ENCODE measurements around the gene PIGU.
A peak's percentile ranks its signal among the peaks of the same experiment; 100 is the strongest.
"Not testable (repeated sequence)": the region's sequence is repeated elsewhere in the genome, so short reads cannot be mapped to it uniquely, and the experiment has no call there.

Gene PIGU

DNA sequence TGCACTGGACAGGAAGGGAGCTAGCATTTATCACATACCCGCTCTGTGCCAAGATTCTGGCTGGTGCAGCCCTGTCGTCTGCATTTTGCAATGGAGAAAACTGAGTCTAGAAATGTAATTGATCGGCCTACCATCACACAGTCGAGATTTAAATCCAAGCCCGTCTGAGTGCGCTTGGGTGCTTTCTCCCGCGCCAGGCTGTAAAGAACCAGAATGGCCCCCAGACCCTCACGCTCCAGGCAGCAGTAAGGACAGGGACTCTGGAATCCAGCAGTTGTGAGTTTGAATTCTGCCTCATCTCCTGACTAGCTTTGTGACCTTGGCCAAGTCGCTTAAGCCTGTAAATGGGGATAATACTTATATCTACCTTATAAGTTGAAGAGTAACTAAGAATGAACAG lies 149.9 kb downstream of the PIGU start:
- DNase-seq, result no peak

DNA sequence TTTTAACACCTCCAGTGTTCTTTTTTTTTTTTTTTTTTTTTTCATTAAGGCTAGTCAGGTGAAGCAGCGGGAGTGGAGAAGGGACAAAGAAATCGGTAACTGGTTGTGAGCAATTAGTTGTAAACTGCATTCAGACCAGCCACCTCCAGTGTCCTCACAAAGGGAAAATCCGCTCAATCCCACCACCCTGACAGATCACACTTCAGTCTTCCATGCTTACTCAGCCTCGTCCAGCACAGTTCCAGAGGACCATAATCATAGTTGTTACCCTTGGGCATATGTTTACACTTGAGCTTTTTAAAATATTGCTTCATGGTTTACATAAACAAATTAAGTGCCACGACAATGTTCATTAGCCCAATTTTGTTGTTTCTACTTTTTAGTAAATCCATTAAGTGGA lies 150.4 kb downstream of the PIGU start:
- DNase-seq, result no peak

DNA sequence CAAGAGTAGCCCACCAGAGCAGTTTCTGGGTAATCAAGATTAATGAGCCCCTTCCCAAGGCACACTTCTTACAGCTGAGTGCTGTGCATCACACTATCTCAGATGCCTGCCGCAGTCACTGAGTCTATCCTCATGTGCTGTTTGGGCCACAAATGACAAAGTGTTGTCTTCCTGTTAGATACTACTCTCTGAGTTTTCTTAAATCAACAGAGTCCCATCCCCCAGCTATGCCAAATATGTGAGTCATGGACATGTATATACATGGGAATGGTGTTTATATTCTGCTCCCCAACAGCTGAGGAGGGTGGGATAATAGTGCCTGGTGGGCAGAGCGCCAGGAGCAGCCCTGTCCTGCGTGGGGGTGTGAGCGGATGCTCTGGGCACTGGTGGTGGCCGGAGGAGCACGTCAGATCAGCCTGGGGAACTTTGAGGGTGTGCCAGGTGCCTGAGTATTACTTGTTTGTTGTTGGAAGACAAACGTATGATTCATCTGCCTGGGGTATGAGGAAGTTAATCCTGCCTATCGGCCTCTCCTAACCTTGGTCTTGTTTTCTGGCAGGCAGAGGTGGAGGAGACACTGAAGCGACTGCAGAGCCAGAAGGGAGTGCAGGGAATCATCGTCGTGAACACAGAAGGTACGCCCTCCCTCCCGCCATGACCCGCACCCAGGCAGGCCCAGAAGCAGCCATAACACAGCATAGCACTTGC lies 151.0 kb downstream of the PIGU start:
- no peak for DNase-seq

GRCh38 chr20:34525342-34525708 lies 151.6 kb downstream of the PIGU start:
- DNase-seq, result no peak

DNA sequence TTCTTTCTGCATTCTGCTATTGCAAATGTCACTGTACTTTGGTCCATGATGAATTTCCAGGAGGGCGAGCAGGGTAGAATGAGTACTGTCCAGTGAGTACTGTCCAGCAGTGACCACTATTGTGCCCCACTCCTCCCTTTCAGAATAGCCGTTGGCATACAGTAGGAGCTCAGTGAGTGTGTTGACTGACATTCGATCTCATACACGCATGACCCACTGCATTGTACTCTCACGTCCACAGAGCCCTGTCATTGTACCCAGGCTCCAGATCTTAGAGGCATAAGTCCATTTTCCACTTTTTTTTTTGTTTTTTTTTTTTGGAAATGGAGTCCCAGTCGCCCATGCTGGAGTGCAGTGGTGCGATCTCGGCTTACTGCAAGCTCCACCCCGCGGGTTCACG lies 152.5 kb downstream of the PIGU start:
- DNase-seq, result no peak

DNA sequence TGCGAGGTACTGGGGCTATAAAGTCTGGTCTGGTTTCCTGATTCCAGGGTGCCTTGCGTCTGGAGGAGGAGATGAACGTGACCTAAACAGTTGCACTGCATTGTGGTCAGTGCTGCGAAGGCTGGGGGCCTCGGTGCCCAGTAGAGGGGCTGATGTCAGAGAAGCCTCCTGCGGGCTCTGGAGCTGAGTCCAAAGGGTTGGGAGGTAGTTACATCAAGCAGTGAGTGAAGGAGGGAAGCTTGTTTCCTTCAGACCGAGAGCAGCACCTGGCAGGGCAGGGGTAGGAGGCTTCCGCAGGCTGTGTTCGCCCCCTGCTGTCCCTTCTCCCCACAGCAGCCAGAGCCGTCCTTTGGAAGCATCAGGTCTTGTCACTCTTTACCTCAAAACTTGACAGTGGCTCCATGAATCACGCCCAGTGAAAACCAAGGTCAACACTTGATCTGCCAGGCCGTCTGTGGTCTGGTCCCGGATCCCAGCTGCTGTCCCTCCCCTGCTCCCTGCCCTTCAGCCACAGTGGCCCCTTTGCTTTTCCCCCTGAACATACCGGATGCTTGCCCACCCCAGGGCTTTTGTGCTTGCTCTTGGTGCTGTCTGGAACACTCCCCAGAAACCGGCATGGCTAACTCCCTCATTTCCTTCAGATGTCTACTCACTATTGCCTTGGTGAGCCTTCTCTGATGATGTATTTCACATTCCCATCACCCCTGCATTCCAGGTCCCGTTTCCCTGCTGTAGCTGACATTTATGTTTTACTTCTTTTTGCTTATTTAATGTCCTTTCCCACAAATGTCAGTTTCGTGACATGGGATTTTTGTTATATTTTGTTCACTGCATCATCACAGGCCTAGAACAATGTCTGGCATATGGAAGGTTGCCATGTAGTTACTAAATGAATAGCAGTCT lies 153.7 kb downstream of the PIGU start:
- DNase-seq, result no peak

DNA sequence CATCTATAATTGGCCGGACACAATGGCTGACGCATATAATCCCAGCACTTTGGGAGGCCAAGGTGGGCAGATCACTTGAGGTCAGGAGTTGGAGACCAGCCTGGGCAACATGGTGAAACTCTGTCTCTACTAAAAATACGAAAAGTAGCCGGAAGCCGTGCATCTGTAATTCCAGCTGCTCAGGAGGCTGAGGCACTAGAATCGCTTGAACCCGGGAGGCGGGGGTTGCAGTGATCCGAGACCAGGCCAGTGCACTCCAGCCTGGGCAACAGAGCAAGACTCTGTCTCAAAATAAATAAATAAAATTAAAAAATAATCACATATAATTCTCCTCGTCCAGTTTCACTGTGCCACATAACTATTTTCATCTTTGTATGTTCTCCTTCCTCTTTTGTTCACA lies 157.1 kb downstream of the PIGU start:
- DNase-seq, result not testable (repeated sequence)

DNA sequence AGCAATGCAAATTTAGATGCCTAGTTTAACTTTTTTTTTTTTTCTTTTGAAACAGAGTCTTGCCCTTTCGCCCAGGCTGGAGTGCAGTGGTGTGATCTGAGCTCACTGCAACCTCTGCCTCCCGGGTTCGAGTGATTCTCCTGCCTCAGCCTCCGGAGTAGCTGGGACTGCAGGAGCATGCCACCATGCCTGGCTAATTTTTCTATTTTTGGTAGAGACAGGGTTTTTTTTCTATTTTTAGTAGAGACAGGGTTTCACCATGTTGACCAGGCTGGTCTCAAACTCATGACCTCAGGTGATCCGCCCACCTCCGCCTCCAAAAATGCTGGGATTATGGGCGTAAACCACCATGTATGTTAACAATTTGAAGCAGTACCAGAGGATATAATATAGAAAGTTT lies 158.0 kb downstream of the PIGU start:
- DNase-seq, result not testable (repeated sequence)

DNA sequence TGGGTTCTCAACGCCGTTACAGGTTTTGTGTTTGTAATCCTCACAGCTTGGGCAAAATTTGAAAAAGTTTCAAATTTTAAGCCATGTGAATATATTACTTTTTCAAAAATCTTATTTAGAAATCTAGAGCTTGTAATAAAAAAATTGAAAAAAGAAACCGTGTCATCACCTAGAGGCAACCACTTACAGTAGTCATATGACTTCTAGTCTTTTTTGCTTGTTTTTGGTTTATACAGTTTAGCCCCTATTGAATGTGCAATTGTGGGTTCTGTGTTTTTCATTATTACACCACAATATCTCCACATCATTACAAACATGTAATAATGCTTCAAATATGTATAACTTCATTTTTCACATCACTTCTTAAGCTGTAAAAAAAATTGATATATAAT lies 159.8 kb downstream of the PIGU start:
- no peak for DNase-seq

DNA sequence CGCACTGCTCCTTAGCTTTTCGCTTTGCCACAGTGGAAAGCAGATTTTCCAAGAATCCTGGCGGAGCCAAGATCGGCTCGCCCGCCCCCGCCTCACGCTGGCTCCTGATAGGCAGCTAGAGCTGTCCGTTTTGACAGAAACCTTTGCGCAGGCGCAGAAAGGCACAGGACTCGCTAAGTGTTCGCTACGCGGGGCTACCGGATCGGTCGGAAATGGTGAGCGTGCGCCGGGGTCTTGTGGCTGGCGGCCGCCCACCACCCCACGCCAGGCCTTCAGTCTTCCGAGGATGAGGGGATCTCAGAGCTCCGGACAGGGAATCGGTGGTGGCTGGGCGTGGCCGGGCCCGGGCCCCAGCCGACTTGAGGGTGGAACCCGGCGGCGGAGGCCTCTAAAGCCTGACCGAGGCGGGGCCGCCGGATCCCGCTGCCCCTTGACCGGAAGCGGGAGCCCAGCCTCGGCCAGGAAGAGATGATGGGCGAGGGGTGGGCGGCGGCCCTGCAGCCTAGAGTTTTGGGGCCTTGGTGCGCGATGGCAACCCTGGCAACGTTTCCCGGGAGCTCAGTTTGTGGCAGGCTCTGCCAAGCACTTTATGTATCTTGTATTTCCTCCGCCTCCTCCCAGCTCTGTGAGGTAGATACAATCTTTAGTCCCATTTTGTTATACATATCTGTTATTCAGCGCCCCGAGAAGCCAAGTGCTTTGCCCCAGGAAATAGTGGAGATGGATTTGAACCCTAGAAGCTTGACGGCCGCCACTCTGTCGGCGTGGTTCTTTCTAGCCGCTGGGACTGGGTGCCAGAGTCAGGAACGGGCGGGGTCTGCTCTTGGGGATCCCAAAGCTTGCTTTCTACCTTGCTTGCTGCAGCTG lies 160.4 kb downstream of the PIGU start, which contains the start of gene DYNLRB1:
TSS of gene DYNLRB1 (plus strand) at position 176 of the 867 bp plus-strand sequence. CDS start at position 213, 37 bp downstream.
- DNase-seq, result peak; percentile 85

GRCh38 chr20:34515484-34516246 lies 161.2 kb downstream of the PIGU start:
- DNase-seq, result peak; percentile 51

DNA sequence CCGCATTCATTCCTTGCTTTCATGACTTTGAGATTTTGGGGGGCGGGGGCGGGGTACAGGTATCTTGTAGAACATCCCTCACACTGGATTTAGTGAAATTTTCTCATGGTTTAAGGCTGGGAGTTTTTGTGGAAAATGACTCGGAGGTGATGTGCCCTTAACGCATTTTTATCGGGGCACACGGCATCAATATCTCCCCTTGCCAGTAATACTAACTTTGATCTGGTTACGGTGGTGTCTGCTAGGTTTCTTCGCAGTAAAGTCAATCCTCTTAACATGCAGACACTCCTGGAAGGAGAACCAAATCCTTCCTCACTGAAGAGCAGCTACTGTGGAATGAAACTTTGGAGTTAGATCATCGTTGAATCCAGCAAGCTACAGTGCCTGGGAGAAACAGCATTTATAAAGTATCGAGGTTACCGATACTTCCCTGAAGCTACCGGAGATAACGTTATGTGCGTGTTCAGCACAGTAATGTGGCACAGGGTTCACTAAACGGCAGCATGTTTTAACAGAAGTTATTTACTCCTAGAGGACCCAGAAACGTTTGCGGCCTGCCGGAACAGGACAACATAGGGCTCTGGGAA lies 161.9 kb downstream of the PIGU start:
- DNase-seq, result no peak

GRCh38 chr20:34514034-34514433 lies 162.9 kb downstream of the PIGU start:
- DNase-seq, result not testable (repeated sequence)

DNA sequence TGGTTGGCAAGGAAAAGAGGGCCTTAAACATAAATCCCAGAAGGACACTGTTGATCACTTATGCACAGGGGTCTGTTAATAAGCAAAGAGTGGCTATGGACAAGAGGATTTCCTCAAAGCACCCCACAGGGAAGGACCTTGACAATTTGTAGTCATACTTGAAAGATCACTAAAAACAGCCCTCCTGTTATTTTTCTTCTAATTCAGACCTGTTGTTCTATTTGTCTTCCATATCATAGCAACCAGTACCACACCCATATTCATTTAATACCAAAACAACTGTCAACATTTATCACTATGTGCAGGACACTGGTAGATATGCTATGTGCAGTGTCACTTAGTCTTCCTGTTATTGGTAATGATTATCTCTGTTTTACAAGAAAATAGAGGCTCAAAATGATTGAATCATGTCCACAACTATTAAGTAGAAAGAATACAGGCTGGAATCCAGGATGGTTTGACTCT lies 163.9 kb downstream of the PIGU start:
- DNase-seq, result no peak

- no peak for DNase-seq
These were observed 164.5 kb downstream of the PIGU start for GRCh38 chr20:34512266-34512954.

GRCh38 chr20:34511891-34512265 lies 165.0 kb downstream of the PIGU start:
- no peak for DNase-seq

DNA sequence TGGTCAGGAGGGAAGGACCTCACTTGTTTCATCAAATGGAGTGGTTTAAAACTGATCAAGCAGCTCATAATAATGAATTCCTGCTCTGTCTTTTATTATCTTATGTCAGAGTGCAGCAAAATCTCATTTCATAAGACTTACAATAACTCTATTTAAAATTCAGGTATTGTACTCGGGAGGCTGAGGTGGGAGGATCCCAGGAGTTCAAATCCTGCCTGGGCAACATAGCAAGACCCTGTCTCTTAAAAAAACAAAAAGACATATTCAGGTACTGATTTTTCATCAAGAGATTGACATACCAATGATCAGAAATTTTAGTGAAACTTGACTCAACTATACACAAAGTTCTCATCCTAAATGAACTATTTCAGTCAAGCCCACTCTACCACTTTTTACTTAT lies 166.3 kb downstream of the PIGU start:
- no peak for DNase-seq
